Measurements from ENCODE around the gene SLC45A1.

The SLC45A1 gene

GRCh38 chr1:8357329-8358101, 39.6 kb downstream of the SLC45A1 start:
- CTCF ChIA-PET, result interaction anchor here (1.2 to 13.2 kb wide), 4 partner anchors 8 to 382 kb away, joined by 3 to 122 read pairs (median 6); no protein-coding TSS in a partner anchor
- no peak for TF ChIP-seq CTCF (IDR thresholded peaks at IDR 0.05; ENCODE audit: insufficient read depth, low read length, missing control alignments)
- no peak overlapping the region for H3K4me3 ChIP-seq (ENCODE audit: low read depth, low read length)
- DNase-seq (ENCODE audit: low read depth, low spot score), result no peak
- POLR2A ChIA-PET, result no interaction called here

DNA sequence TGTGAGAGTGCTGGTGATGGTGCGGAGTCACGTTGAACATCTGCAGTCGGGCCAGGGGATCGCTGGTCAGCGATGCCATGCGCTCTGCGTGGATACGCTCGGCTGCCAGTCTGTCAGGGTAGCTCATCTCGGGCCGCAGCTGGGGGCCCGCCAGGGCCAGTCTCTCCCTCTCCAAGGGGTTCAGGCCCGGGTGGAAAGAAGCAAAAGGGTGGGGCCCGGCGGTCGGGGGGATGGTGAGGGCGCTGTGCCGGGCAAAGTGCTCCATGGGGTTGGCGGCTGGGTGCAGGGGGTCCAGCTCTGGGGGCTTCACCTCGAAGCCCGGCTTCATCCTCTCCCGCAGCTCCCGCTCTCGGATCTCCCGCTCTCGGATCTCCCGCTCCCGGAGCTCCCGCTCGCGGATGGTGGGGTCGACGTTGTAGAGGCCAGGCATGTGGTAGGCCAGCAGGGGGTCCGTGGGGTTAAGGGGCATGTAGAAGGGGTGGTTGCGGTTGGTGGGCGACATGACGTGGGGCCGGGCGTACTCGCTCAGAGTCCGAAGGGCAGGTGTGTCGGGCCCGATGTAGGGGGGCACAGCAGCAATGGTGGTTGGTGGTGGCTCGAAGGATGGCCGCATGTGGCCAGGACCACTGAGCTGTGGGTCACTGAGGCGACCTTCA, 40.5 kb downstream of the SLC45A1 start:
- ChIA-PET POLR2A (interaction anchor here (0.5 kb wide), 1 partner anchor 14 kb away, joined by 3 read pairs; no protein-coding TSS in a partner anchor), CTCF (interaction anchor here (0.6 to 13.2 kb wide), 5 partner anchors 9 to 383 kb away, joined by 3 to 122 read pairs (median 4); no protein-coding TSS in a partner anchor)
- TF ChIP-seq CTCF (IDR thresholded peaks at IDR 0.05; ENCODE audit: insufficient read depth, low read length, missing control alignments), result no peak
- H3K4me3 ChIP-seq (ENCODE audit: low read depth, low read length), result no peak overlapping the region
- DNase-seq (ENCODE audit: low read depth, low spot score), result no peak

DNA sequence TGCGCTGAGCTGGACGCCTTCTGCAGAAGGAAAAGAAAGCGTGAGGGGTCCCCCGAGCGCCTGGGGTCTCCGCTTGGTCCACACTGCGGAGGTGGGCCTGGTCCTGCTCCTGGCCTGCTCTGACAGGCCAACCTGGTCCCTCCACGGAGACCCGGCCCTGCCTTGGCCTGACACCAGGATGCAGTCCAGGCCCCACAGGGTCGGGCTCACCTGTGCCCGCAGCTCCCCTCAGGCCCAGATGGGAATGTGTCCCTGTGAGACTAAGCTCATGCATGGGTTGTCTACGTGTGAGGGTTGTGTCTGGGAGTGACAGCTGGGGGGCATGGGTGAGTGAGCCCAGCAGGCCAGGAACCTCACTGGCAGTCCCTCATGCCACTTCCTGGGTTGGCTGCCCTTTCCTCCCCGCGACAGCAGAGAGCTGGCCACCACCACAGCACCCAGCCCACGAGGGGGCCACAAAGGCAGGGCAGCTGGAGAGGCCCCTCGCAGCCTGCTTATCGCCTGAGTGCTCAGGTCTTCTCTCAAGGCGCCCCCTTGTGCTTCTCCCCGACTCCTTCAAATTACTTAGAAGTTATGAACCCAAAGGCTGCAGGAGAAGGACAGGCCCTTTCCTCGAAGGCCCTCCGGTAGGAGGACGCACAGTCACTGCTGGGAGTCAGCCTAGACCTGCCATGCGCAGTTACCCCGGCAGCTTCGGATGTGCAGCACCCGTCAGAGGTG, 41.1 kb downstream of the SLC45A1 start:
- H3K4me3 ChIP-seq (ENCODE audit: low read depth, low read length), result no peak overlapping the region
- POLR2A ChIA-PET, result no interaction called here
- no peak for TF ChIP-seq CTCF (IDR thresholded peaks at IDR 0.05; ENCODE audit: insufficient read depth, low read length, missing control alignments)
- no peak for DNase-seq (ENCODE audit: low read depth, low spot score)
- CTCF ChIA-PET, result interaction anchor here (0.6 to 13.2 kb wide), 5 partner anchors 10 to 383 kb away, joined by 3 to 122 read pairs (median 5); no protein-coding TSS in a partner anchor

- no peak for DNase-seq (ENCODE audit: low read depth, low spot score)
- ChIA-PET POLR2A (no interaction called here), CTCF (interaction anchor here (1.0 to 13.2 kb wide), 5 partner anchors 11 to 384 kb away, joined by 3 to 122 read pairs (median 5); no protein-coding TSS in a partner anchor)
- H3K4me3 ChIP-seq (ENCODE audit: low read depth, low read length), result no peak overlapping the region
- TF ChIP-seq CTCF (IDR thresholded peaks at IDR 0.05; ENCODE audit: insufficient read depth, low read length, missing control alignments), result no peak
Measured at GRCh38 chr1:8359617-8360481, 41.9 kb downstream of the SLC45A1 start.

GRCh38 chr1:8360493-8361197, 42.7 kb downstream of the SLC45A1 start:
- no peak for DNase-seq (ENCODE audit: low read depth, low spot score)
- TF ChIP-seq CTCF (IDR thresholded peaks at IDR 0.05; ENCODE audit: insufficient read depth, low read length, missing control alignments), result no peak
- ChIA-PET POLR2A (no interaction called here), CTCF (interaction anchor here (1.5 to 13.2 kb wide), 3 partner anchors 10 to 345 kb away, joined by 3 to 122 read pairs (median 8); no protein-coding TSS in a partner anchor)
- H3K4me3 ChIP-seq (ENCODE audit: low read depth, low read length), result no peak overlapping the region

All from AG04449 (cell line).